ENCODE results near the gene LGALS14. TPM values are rescaled to one million over a fixed set of nuclear protein-coding genes. Genes with fewer than 3 reads are reported as not detected.

Gene LGALS14
- total RNA-seq, 1 experiment from 2014 or later, result not detected

DNA sequence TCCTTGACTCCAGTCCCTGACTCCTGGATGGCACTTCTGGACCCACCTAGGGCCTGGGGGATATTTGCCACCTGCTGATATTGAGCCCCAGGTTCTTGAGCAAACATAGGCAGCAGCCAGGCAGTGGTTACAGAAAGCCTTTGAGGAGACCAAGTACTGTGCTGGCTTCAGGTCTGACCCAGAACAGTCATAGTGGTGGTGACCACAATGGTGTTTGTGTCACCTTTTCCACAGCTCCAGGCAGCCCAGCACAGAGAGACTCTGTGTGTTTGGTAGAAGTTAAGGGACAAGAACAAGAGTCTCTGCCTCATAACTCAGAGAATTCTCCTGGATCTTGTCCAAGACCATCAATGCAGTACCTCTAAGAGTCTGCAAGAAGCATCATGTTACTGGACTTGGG, 48.1 kb downstream of the LGALS14 start:
- CTCF ChIA-PET, result no interaction called here
- intact Hi-C loops (cut with micrococcal nuclease), result no loop called here

DNA sequence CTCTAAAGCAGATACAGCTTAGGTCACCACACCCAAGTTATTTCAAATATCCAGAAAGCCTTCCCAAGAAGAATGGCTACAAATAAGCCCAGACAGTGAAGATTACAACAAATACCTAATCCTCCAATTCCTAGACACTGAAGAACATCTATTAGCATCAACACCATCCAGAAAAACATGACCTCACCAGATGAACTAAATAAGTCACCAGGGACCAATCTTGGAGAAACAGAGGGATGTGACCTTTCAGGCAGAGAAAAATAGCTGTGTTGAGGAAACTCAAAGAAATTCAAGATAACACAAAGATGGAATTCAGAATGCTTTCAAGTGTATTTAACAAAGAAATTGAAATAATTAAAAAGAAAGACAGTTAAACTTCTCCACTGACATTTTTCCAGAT, 48.5 kb downstream of the LGALS14 start:
- Histone ChIP-seq H3K9me3 (ENCODE audit: control insufficient read depth in 1 of 2, insufficient read depth in 1 of 2, low read depth in 1 of 2, low read length in 2 of 2) (no peaks in the 10 kb centered on the region), H3K9ac (ENCODE audit: low read length) (no peak overlapping the region), H3K27me3 (ENCODE audit: insufficient read depth, low read length) (peaks cover 74% of the 10 kb centered on the region), H3K9me2 (ENCODE audit: insufficient read depth) (no peaks in the 10 kb centered on the region), H3K4me1 (ENCODE audit: control insufficient read depth in 1 of 2, insufficient read depth in 2 of 2, low read length in 2 of 2) (no peaks in the 10 kb centered on the region), H3K36me3 (ENCODE audit: control insufficient read depth in 1 of 2, insufficient read depth in 2 of 2, low read length in 2 of 2) (no peaks in the 10 kb centered on the region), H4K20me1 (ENCODE audit: insufficient read depth) (no peaks in the 10 kb centered on the region), H2AFZ (ENCODE audit: low read depth, low read length, poor library complexity, severe bottlenecking) (no peak overlapping the region), H3K79me2 (ENCODE audit: insufficient read depth, low read length) (no peaks in the 10 kb centered on the region), H3K27ac (ENCODE audit: low read depth, low read length) (no peak overlapping the region), H3K4me2 (ENCODE audit: low read length) (no peak overlapping the region), H3K4me3 (replicated peaks in 1 of 2; ENCODE audit: low read depth in 1 of 2, low read length in 2 of 2) (no peak overlapping the region)
- ATAC-seq (no peak), DNase-seq (ENCODE audit: low read depth, low spot score) (no peak)
- intact Hi-C loops (cut with micrococcal nuclease), result no loop called here
- ChIA-PET RAD21 (ENCODE audit: low non-redundant PET in 1 of 2, low total read pairs in 2 of 2, uncharacterized antibody in 2 of 2, unreplicated experiment in 2 of 2) (no interaction called here), POLR2A (no interaction called here), CTCF (no interaction called here)
- no TSS peak for BruUV-seq (replicated peaks)
- TF ChIP-seq EZH2 (IDR thresholded peaks at IDR 0.05) (no peak), SIN3A (IDR thresholded peaks at IDR 0.05; ENCODE audit: low read depth) (no peak)

More for the DNA sequence above, 48.1 kb downstream of the LGALS14 start:
- H3K4me1 ChIP-seq (ENCODE audit: control insufficient read depth in 1 of 2, insufficient read depth in 2 of 2, low read length in 2 of 2), result no peaks in the 10 kb centered on the region
- no peak overlapping the region for H2AFZ ChIP-seq (ENCODE audit: low read depth, low read length, poor library complexity, severe bottlenecking)
- peaks cover 70% of the 10 kb centered on the region for H3K27me3 ChIP-seq (ENCODE audit: insufficient read depth, low read length)
- POLR2A ChIA-PET, result no interaction called here
- RAD21 ChIA-PET (ENCODE audit: low non-redundant PET in 1 of 2, low total read pairs in 2 of 2, uncharacterized antibody in 2 of 2, unreplicated experiment in 2 of 2), result no interaction called here
- no TSS peak for BruUV-seq (replicated peaks)
- no peak overlapping the region for H3K9ac ChIP-seq (ENCODE audit: low read length)
- DNase-seq (ENCODE audit: low read depth, low spot score), result no peak
- H3K4me3 ChIP-seq (replicated peaks in 1 of 2; ENCODE audit: low read depth in 1 of 2, low read length in 2 of 2), result no peak overlapping the region
- H3K9me3 ChIP-seq (ENCODE audit: control insufficient read depth in 1 of 2, insufficient read depth in 1 of 2, low read depth in 1 of 2, low read length in 2 of 2), result no peaks in the 10 kb centered on the region
- ATAC-seq, result no peak
- TF ChIP-seq ZNF274 (IDR thresholded peaks at IDR 0.05; ENCODE audit: low read depth, low read length), result no peak
- no peak for TF ChIP-seq TCF7L2 (IDR thresholded peaks at IDR 0.05; ENCODE audit: borderline replicate concordance, extremely low read depth, insufficient read depth, insufficient read length)
- no peak for TF ChIP-seq POLR2A (IDR thresholded peaks at IDR 0.05; ENCODE audit: borderline replicate concordance, extremely low read depth, insufficient read depth, insufficient read length)
- no peak for TF ChIP-seq EZH2phosphoT487 (IDR thresholded peaks at IDR 0.05; ENCODE audit: borderline replicate concordance)
- no peak for TF ChIP-seq FOSL1 (IDR thresholded peaks at IDR 0.05; ENCODE audit: low read depth)
- TF ChIP-seq RAD21 (IDR thresholded peaks at IDR 0.05; ENCODE audit: low read depth), result no peak
- no peak for TF ChIP-seq EZH2 (IDR thresholded peaks at IDR 0.05)
- no peak for TF ChIP-seq CBX3 (IDR thresholded peaks at IDR 0.05; ENCODE audit: low read depth)
- TF ChIP-seq ELF1 (IDR thresholded peaks at IDR 0.05; ENCODE audit: borderline replicate concordance, low read depth), result no peak
- no peak for TF ChIP-seq EGR1 (IDR thresholded peaks at IDR 0.05; ENCODE audit: low read depth)
- no peak for TF ChIP-seq ZFX (IDR thresholded peaks at IDR 0.05)
- H3K36me3 ChIP-seq (ENCODE audit: control insufficient read depth in 1 of 2, insufficient read depth in 2 of 2, low read length in 2 of 2), result no peaks in the 10 kb centered on the region
- H3K79me2 ChIP-seq (ENCODE audit: insufficient read depth, low read length), result no peaks in the 10 kb centered on the region
- H3K9me2 ChIP-seq (ENCODE audit: insufficient read depth), result no peaks in the 10 kb centered on the region
- no peak overlapping the region for H3K27ac ChIP-seq (ENCODE audit: low read depth, low read length)
- no peaks in the 10 kb centered on the region for H4K20me1 ChIP-seq (ENCODE audit: insufficient read depth)
- no peak overlapping the region for H3K4me2 ChIP-seq (ENCODE audit: low read length)
